HepG2 (cell line): ENCODE measurements around the gene MORC3. TPM values are rescaled to one million over a fixed set of nuclear protein-coding genes. Genes with fewer than 3 reads are reported as not detected.

Source experiments
- CBX2 ChIP-seq, 2 experiments: fragments of 200-600 bp in 1 of 2; sonication (generic); formaldehyde crosslinking in 1 of 2; IDR thresholded peaks; 2 replicates each; pipeline versions ENCODE4 v1.7.0 to v1.8.1; 2018 to 2022; ENCODE audit warnings: low read depth in 2 of 2, low read length in 1 of 2, mild to moderate bottlenecking in 1 of 2, missing genetic modification reagents in 1 of 2
- GATA4 ChIP-seq: sonication (generic); IDR thresholded peaks from 2 replicates; pipeline ENCODE4 v1.6.1; 2016; ENCODE audit warnings: antibody characterized with exemption, low read depth, borderline replicate concordance
- HNRNPH1 ChIP-seq: fragments of 200-400 bp; formaldehyde crosslinking; optimal IDR thresholded peaks from 2 replicates; pipeline ENCODE3; 2017; ENCODE audit warnings: mild to moderate bottlenecking, low read depth, low read length
- HNRNPUL1 ChIP-seq: fragments of 200-400 bp; formaldehyde crosslinking; IDR thresholded peaks from 2 replicates; pipeline ENCODE4 v1.6.1; 2017; ENCODE audit warnings: low read depth, mild to moderate bottlenecking, low read length, moderate library complexity
- HOXA7 ChIP-seq: sonication (generic); formaldehyde crosslinking; IDR thresholded peaks from 2 replicates; pipeline ENCODE4 v1.8.1; 2022; ENCODE audit warnings: mild to moderate bottlenecking, missing genetic modification reagents, moderate library complexity
- HOXD1 ChIP-seq: sonication (generic); formaldehyde crosslinking; IDR thresholded peaks from 2 replicates; pipeline ENCODE4 v1.5.0; 2020; ENCODE audit warnings: missing genetic modification reagents
- KAT2B ChIP-seq: fragments of 150-350 bp; IDR thresholded peaks from 2 replicates; pipeline ENCODE4 v1.6.1; 2014; ENCODE audit warnings: low read depth, low read length, borderline replicate concordance
- POLR2A ChIP-seq, 2 experiments: IDR thresholded peaks; 2 replicates each; pipeline ENCODE4 v1.6.1; 2011; ENCODE audit warnings: low read depth in 2 of 2, low read length in 2 of 2, mild to moderate bottlenecking in 1 of 2, moderate library complexity in 1 of 2; ENCODE audit not compliant: insufficient read depth in 1 of 2
- SP140L ChIP-seq: sonication (generic); formaldehyde crosslinking; IDR thresholded peaks from 2 replicates; pipeline ENCODE4 v1.4.0; 2020; ENCODE audit warnings: missing genetic modification reagents, borderline replicate concordance
- SRSF4 ChIP-seq: fragments of 200-400 bp; formaldehyde crosslinking; IDR thresholded peaks from one replicate; pipeline ENCODE4 v1.6.1; 2018; ENCODE audit warnings: mild to moderate bottlenecking, low read depth, low read length, moderate library complexity; ENCODE audit not compliant: poor library complexity, severe bottlenecking
- ZKSCAN1 ChIP-seq: fragments of 150-350 bp; IDR thresholded peaks from 2 replicates; pipeline ENCODE4 v1.6.1; 2014; ENCODE audit warnings: low read length
- ZNF17 ChIP-seq: sonication (generic); formaldehyde crosslinking; IDR thresholded peaks from 2 replicates; pipeline ENCODE4 v1.5.0; 2020; ENCODE audit warnings: mild to moderate bottlenecking, missing genetic modification reagents
- ZNF350 ChIP-seq: sonication (generic); formaldehyde crosslinking; IDR thresholded peaks from 2 replicates; pipeline ENCODE4 v1.4.0; 2020; ENCODE audit warnings: mild to moderate bottlenecking, low read depth, missing genetic modification reagents, borderline replicate concordance
- ZNF550 ChIP-seq: sonication (generic); formaldehyde crosslinking; IDR thresholded peaks from 2 replicates; pipeline ENCODE4 v1.4.0; 2020; ENCODE audit warnings: mild to moderate bottlenecking, missing genetic modification reagents, borderline replicate concordance
- polyA plus RNA-seq, 8 experiments: library from polyadenylated mRNA; depleted of rRNA in 3 of 8; stranded (reverse) in 7 of 8; unstranded in 1 of 8; fragments of >200 nt; fragmentation: Illumina TruSeq in 4 of 8; extraction: Trizol in 4 of 8; gene quantifications; 2 replicates each; pipeline versions ENCODE4 v1.2.1 to v1.2.3, GENCODE V29; 2011 to 2016; ENCODE audit warnings: low read depth in 4 of 8, missing spikeins in 1 of 8, mixed read lengths in 1 of 8; ENCODE audit not compliant: insufficient read depth in 1 of 8
- total RNA-seq, 5 experiments: library from RNA; depleted of rRNA; stranded (reverse); fragments of >200 nt; fragmentation: Illumina TruSeq; extraction: Trizol; gene quantifications; 2 replicates each; pipeline ENCODE4 v1.2.3, GENCODE V29; 2016; ENCODE audit warnings: low read depth in 1 of 5
- TF ChIP-seq, protein P1 (sequence below): sonication (generic); formaldehyde crosslinking; IDR thresholded peaks from 2 replicates; pipeline ENCODE4 v1.5.0; 2020; ENCODE audit warnings: mild to moderate bottlenecking, missing genetic modification reagents
- TF ChIP-seq, protein P2 (sequence below): sonication (generic); formaldehyde crosslinking; IDR thresholded peaks from 2 replicates; pipeline ENCODE4 v1.4.0; 2020; ENCODE audit warnings: missing genetic modification reagents, borderline replicate concordance
- TF ChIP-seq, protein P3 (sequence below): sonication (generic); formaldehyde crosslinking; IDR thresholded peaks from 2 replicates; pipeline ENCODE4 v1.8.0; 2022; ENCODE audit warnings: mild to moderate bottlenecking, missing genetic modification reagents, moderate library complexity
- TF ChIP-seq, protein P4 (sequence below): sonication (generic); formaldehyde crosslinking; IDR thresholded peaks from 2 replicates; pipeline ENCODE4 v1.4.0; 2020; ENCODE audit warnings: mild to moderate bottlenecking, missing genetic modification reagents
- TF ChIP-seq, protein P5 (sequence below): sonication (generic); formaldehyde crosslinking; IDR thresholded peaks from 2 replicates; pipeline ENCODE4 v1.4.0; 2020; ENCODE audit warnings: missing genetic modification reagents

MORC3 gene
- total and polyA plus RNA-seq, 2 of the 13 experiments (the other 11 are each of a cell fraction or from before 2014, with no cell fraction given): 12.9 to 19.5 TPM

DNA sequence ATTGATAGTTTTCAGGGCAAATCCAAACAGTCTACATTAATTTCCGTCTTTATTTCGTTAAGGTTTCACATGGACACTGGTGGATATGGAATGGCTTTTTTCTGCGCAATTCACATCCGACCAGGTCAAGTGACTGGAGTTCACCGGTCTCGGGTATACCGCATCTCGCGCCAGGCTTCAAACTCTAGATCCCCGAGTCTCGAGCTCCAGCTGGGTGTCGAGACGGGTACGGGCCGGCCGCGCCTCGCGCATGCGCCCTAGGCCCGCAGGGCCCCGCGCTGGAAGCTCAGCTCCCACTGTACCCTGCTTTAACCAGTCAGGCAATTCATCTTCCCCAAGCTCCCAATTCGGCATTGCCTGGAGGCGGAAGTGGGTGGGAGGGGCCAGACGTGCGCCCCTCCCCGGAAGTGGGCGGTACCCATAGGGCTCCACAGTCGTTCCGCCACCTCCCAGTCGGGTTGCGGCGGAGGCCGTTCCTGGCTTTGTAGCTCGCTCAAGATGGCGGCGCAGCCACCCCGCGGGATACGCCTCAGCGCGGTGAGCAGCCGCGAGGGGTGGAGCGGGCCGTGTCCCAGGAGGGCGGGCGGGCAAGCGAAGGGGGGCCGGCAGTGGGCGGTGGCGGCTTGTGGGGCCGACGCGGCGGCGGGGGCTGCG is at the start of gene MORC3 (continued):
- TF ChIP-seq KAT2B: no peak
- no peak for TF ChIP-seq CBX2 (IDR thresholded peaks at IDR 0.05; ENCODE audit: low read depth, low read length)
- TF ChIP-seq CBX2 (CRISPR knock-in tag; IDR thresholded peaks at IDR 0.05; ENCODE audit: low read depth): no peak
- TF ChIP-seq SRSF4: no peak
- TF ChIP-seq ZKSCAN1: no peak
- TF ChIP-seq ZNF550: no peak
- TF ChIP-seq HOXA7 (CRISPR knock-in tag): no peak
- TF ChIP-seq, protein P1, sequence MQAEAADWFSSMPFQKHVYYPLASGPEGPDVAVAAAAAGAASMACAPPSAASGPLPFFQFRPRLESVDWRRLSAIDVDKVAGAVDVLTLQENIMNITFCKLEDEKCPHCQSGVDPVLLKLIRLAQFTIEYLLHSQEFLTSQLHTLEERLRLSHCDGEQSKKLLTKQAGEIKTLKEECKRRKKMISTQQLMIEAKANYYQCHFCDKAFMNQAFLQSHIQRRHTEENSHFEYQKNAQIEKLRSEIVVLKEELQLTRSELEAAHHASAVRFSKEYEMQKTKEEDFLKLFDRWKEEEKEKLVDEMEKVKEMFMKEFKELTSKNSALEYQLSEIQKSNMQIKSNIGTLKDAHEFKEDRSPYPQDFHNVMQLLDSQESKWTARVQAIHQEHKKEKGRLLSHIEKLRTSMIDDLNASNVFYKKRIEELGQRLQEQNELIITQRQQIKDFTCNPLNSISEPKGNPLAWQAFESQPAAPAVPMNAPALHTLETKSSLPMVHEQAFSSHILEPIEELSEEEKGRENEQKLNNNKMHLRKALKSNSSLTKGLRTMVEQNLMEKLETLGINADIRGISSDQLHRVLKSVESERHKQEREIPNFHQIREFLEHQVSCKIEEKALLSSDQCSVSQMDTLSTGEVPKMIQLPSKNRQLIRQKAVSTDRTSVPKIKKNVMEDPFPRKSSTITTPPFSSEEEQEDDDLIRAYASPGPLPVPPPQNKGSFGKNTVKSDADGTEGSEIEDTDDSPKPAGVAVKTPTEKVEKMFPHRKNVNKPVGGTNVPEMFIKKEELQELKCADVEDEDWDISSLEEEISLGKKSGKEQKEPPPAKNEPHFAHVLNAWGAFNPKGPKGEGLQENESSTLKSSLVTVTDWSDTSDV (CRISPR knock-in tag): 0 out of 2 replicates have a peak, but pooled peaks have one; percentile 5
- peak; percentile 64; the same call in 1 of the 2 replicates for TF ChIP-seq GATA4
- TF ChIP-seq, protein P2, sequence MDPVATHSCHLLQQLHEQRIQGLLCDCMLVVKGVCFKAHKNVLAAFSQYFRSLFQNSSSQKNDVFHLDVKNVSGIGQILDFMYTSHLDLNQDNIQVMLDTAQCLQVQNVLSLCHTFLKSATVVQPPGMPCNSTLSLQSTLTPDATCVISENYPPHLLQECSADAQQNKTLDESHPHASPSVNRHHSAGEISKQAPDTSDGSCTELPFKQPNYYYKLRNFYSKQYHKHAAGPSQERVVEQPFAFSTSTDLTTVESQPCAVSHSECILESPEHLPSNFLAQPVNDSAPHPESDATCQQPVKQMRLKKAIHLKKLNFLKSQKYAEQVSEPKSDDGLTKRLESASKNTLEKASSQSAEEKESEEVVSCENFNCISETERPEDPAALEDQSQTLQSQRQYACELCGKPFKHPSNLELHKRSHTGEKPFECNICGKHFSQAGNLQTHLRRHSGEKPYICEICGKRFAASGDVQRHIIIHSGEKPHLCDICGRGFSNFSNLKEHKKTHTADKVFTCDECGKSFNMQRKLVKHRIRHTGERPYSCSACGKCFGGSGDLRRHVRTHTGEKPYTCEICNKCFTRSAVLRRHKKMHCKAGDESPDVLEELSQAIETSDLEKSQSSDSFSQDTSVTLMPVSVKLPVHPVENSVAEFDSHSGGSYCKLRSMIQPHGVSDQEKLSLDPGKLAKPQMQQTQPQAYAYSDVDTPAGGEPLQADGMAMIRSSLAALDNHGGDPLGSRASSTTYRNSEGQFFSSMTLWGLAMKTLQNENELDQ: no peak
- TF ChIP-seq HNRNPUL1: no peak
- TF ChIP-seq SP140L (CRISPR knock-in tag): no peak
- no peak for TF ChIP-seq ZNF17 (CRISPR knock-in tag)
- TF ChIP-seq ZNF350 (CRISPR knock-in tag): no peak
- TF ChIP-seq POLR2A (IDR thresholded peaks at IDR 0.05; ENCODE audit: insufficient read depth in 1 of 2, low read depth in 2 of 2, low read length in 2 of 2): peak; percentile 86 to 93
- TF ChIP-seq HOXD1 (CRISPR knock-in tag): no peak
- TF ChIP-seq, protein P3, sequence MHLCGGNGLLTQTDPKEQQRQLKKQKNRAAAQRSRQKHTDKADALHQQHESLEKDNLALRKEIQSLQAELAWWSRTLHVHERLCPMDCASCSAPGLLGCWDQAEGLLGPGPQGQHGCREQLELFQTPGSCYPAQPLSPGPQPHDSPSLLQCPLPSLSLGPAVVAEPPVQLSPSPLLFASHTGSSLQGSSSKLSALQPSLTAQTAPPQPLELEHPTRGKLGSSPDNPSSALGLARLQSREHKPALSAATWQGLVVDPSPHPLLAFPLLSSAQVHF (CRISPR knock-in tag): peak; percentile 59; the same call in 1 of the 2 replicates
- TF ChIP-seq, protein P4, sequence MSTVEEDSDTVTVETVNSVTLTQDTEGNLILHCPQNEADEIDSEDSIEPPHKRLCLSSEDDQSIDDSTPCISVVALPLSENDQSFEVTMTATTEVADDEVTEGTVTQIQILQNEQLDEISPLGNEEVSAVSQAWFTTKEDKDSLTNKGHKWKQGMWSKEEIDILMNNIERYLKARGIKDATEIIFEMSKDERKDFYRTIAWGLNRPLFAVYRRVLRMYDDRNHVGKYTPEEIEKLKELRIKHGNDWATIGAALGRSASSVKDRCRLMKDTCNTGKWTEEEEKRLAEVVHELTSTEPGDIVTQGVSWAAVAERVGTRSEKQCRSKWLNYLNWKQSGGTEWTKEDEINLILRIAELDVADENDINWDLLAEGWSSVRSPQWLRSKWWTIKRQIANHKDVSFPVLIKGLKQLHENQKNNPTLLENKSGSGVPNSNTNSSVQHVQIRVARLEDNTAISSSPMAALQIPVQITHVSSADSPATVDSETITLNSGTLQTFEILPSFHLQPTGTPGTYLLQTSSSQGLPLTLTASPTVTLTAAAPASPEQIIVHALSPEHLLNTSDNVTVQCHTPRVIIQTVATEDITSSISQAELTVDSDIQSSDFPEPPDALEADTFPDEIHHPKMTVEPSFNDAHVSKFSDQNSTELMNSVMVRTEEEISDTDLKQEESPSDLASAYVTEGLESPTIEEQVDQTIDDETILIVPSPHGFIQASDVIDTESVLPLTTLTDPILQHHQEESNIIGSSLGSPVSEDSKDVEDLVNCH: no peak
- TF ChIP-seq, protein P5, sequence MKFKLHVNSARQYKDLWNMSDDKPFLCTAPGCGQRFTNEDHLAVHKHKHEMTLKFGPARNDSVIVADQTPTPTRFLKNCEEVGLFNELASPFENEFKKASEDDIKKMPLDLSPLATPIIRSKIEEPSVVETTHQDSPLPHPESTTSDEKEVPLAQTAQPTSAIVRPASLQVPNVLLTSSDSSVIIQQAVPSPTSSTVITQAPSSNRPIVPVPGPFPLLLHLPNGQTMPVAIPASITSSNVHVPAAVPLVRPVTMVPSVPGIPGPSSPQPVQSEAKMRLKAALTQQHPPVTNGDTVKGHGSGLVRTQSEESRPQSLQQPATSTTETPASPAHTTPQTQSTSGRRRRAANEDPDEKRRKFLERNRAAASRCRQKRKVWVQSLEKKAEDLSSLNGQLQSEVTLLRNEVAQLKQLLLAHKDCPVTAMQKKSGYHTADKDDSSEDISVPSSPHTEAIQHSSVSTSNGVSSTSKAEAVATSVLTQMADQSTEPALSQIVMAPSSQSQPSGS (CRISPR knock-in tag): no peak
- no peak for TF ChIP-seq HNRNPH1
